Stimulated activated naive CD8-positive, alpha-beta T cell treated with anti-CD3 and anti-CD28 coated beads, Interleukin-15, Interleukin-2, amounts not matched to agents 100 U/mL and 50 U/mL, for 24 hours (primary cell): ENCODE measurements around the gene IDUA.
"Not testable (repeated sequence)": the region's sequence is repeated elsewhere in the genome, so short reads cannot be mapped to it uniquely, and the experiment has no call there.

Experiments used
- ATAC-seq: fragments of 150-1000 bp; cut with Tn5 transposase; one replicate; pipeline ENCODE4 v1.10.0; 2021
- DNase-seq: peaks from one replicate; pipeline ENCODE4 v3.0.0; 2021

The IDUA gene

GRCh38 chr4:986879-987623 lies at the start of gene IDUA:
TSS of gene IDUA (plus strand) at chr4:987044. CDS start at chr4:987085, 41 bp downstream.
- DNase-seq (peak; percentile 89), ATAC-seq (peak; percentile 89)

DNA sequence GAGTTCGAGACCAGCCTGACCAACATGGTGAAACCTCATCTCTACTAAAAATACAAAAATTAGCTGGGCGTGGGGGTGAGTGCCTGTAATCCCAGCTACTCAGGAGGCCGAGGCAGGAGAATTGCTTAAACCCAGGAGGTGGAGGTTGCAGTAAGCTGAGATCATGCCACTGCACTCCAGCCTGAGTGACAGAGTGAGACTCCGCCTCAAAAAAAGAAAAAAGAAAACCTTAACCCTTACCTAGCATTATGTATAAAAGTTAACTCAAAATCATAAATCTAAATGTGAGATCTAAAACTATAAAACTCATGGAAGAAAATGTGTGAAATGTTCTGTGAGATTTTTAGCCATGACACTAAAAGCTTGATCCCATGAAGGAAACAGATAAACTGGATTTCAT lies 47.3 kb upstream of the IDUA start:
- not testable (repeated sequence) for DNase-seq, ATAC-seq

DNA sequence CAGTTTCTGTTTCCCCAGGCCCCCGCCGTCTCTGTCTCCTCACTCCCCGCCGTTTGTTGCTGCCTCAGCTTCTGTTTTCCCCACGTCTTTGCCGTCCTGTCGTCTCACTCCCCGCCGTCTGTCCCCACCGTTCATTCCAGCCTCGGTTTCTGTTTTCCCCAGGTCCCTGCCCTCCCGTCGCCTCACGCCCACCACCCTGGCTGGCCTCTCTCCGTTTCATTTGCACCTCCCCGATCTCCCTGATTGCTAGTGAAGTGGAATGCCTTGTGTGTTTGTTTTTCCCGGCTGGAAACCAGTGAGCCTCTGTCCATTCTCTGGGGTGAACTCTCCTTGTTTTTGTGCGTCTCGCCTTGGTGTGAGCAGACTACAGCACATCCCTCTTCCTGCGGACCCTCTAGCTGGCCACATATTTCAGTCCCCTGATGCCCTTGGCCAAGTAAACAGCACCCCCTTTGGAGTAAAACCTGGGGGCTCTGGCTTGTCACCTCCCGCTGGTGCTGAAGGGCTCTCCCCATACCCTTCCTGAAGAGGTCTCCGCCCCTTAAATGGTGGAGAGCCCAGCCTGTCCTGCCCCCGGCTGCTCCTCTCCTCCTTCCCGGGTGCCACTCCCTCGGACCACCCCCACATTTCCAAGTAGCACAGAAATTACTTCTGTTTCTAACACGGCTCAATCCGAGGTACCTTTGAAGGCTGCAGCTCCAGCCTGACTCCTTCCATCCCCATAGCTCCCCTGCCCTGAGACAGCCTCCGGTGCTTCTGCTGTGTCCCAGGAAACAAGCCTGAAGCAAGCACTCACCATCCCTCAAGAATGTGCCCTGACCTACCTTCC lies 41.4 kb upstream of the IDUA start:
- ATAC-seq: no peak
- no peak for DNase-seq

- DNase-seq (no peak), ATAC-seq (no peak)
Observed at GRCh38 chr4:946103-946450, 40.8 kb upstream of the IDUA start.

- DNase-seq (no peak), ATAC-seq (no peak)
Observed at GRCh38 chr4:946517-947471, 40.0 kb upstream of the IDUA start.

- DNase-seq (no peak), ATAC-seq (no peak)
Observed at GRCh38 chr4:947491-947971, 39.3 kb upstream of the IDUA start.

- no peak for DNase-seq
- ATAC-seq: no peak
Observed at GRCh38 chr4:948101-948935, 38.5 kb upstream of the IDUA start.

GRCh38 chr4:948936-949300 lies 37.9 kb upstream of the IDUA start:
- ATAC-seq (no peak), DNase-seq (no peak)

- no peak for DNase-seq
- no peak for ATAC-seq
Observed at GRCh38 chr4:949656-950055, 37.2 kb upstream of the IDUA start.

GRCh38 chr4:950136-951020 lies 36.5 kb upstream of the IDUA start:
- DNase-seq: no peak
- ATAC-seq: no peak

DNA sequence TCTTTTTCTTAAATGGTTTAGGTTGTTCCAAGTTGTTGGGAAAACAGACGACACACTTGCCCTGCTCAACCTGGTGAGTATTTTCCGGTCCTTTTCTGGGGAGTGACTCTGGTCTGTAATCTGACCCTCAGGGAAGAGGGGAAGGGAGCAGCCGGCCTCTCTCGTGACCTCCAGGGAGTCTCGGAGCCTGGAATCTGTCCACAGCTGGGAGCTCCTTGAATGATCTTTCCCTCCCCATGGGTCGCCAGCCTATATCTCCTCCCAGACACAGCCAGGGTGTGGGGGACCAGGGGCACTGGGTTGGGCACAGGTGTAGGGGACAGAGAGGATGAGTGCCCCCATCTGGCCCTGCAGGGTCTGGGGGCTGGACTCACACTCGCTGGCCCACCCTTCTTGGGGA lies 35.7 kb upstream of the IDUA start:
- no peak for ATAC-seq
- DNase-seq: no peak

- ATAC-seq (no peak), DNase-seq (no peak)
Observed at GRCh38 chr4:951594-952468, 35.0 kb upstream of the IDUA start.

DNA sequence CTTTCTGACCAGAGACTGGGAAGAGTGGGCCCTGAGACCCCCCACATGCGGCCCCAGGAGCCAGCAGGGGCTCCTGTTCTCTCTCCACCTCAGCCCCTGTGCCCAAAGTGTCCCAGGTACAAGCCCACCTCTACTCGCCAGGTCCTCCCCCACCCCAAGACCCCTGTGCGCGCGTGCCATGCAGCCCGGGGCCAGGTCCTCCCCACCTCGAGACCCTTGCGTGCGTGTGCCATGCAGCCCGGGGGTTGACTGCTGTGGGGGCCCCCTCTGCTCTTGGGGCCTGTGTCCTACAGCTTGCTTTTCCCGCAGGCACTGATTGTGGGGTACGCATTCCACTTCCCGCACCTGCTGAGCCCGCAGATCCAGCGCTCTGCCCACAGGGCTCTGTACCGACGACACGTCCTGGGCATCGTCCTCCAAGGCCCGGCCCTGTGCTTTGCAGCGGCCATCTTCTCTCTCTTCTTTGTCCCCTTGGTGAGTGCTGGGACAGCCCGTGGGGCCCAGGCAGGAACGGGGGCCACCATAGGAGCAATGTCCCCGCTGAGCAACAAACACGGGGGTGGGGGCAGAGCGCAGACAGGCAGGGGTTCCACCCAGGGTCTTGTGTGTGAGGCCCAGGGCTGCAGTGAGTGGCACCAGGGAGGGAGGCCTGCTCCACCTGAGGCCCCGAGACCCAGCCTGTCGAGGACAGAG lies 33.8 kb upstream of the IDUA start:
- ATAC-seq (no peak), DNase-seq (no peak)

- DNase-seq: no peak
- no peak for ATAC-seq
Observed at GRCh38 chr4:953574-953915, 33.3 kb upstream of the IDUA start.

GRCh38 chr4:954211-955020 lies 32.4 kb upstream of the IDUA start:
- DNase-seq: no peak
- no peak for ATAC-seq

DNA sequence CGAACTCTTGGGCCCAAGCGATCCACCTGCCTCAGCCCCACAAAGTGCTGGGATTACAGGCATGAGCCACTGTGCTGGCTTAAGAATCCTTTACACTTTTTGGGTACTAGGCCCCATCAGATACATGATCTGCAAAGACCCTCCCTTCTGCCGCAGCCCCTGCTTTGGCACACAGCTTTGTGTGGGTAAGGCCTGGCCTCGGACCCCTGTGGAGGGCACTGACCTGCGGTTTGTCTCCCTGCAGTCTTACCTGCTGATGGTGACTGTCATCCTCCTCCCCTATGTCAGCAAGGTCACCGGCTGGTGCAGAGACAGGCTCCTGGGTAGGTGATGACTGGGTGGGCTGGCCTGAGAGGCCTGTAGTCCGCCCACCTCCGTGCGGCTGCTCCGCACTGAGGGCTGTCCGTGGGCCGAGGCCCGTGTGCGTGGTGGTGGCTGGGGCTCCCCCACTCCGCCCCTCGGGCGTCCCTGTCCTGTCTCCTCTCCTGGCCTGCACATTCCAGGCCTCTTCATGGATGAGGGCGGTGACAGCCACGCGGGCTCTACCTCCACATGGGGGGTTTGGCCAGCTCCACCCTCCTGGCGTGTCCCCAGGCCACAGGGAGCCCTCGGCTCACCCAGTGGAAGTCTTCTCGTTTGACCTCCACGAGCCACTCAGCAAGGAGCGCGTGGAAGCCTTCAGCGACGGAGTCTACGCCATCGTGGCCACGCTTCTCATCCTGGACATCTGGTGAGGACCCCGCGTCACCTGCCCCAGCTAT lies 31.5 kb upstream of the IDUA start:
- no peak for DNase-seq
- no peak for ATAC-seq

DNA sequence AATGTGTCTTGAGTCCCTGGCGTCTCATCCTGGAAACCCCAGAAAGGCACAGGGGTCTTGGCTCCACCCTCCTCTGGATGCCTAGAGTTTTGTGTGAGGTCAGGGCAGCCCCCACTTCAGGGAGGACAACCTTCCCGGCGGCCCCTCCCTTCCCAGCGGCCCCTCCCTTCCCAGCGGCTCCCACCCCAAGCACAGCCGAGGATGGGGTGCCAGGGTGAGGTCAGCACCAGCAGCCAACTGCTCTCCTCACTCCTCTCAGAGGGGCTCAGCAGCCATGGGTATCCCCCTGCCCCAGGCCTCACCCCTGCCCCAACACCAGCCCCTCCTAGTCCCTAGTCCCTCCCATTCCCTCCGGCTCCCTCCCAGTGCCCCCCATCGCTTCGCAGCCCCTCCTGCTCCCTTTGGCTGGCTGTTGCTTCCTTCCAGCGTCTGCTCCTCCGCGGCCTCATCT lies 30.9 kb upstream of the IDUA start:
- no peak for ATAC-seq
- DNase-seq: no peak
